Endothelial cell of umbilical vein (primary cell): ENCODE measurements around the gene GPR26. TPM values are rescaled to one million over a fixed set of nuclear protein-coding genes. Genes with fewer than 3 reads are reported as not detected.

ENCODE experiments used
- BruUV-seq: library from RNA; stranded (reverse); fragments of 400-500 nt; replicated peaks from 2 replicates; lab custom pipeline; 2021; lab: Mats Ljungman, UMichigan
- CTCF ChIA-PET: fragments of 300-600, 350-600 bp; sonication (Branson Sonifier 250); formaldehyde crosslinking; loops from one replicate; lab custom pipeline; 2021; ENCODE audit warnings: antibody characterized with exemption, inconsistent platforms; lab: Charles Lee
- POLR2A ChIA-PET: fragments of 300-600, 350-600 bp; sonication (Branson Sonifier 250); formaldehyde crosslinking; loops from one replicate; lab custom pipeline; 2021; ENCODE audit warnings: antibody characterized with exemption, inconsistent platforms; lab: Charles Lee
- DNase-seq: peaks from one replicate; pipeline ENCODE4 v3.0.0-alpha.2; 2011; ENCODE audit warnings: low read depth, low spot score
- FAIRE-seq: peaks from 2 replicates; lab custom pipeline; 2011; peaks lifted over from hg19 to GRCh38; lab: Jason Lieb, UNC
- H2AFZ ChIP-seq: 2 replicates; pipeline ENCODE4 v1.6.0; 2012; ENCODE audit warnings: low read depth, low read length, control low read depth, inconsistent platforms
- H3K27ac ChIP-seq: 2 replicates; pipeline ENCODE4 v1.5.1; 2011; ENCODE audit warnings: low read depth, mild to moderate bottlenecking, control low read depth, low read length, moderate library complexity; ENCODE audit not compliant: insufficient read depth
- H3K27me3 ChIP-seq, 2 experiments: 2 replicates each; pipeline versions ENCODE4 v1.6.0 to v1.6.1; 2011; ENCODE audit warnings: low read length in 2 of 2, mixed read lengths in 1 of 2; ENCODE audit not compliant: control insufficient read depth in 2 of 2, insufficient read depth in 2 of 2
- H3K36me3 ChIP-seq, 2 experiments: 2 replicates in 1 of 2; 3 replicates in 1 of 2; pipeline ENCODE4 v1.5.1; 2011; ENCODE audit warnings: low read length in 2 of 2, mild to moderate bottlenecking in 1 of 2, moderate library complexity in 1 of 2; ENCODE audit not compliant: control insufficient read depth in 2 of 2, insufficient read depth in 2 of 2; ENCODE audit errors: extremely low read depth in 1 of 2
- H3K4me1 ChIP-seq: 3 replicates; pipeline ENCODE4 v1.5.1; 2011; ENCODE audit warnings: mild to moderate bottlenecking, low read length; ENCODE audit not compliant: control insufficient read depth, insufficient read depth; ENCODE audit errors: extremely low read depth
- H3K4me2 ChIP-seq: 2 replicates; pipeline ENCODE4 v1.6.1; 2011; ENCODE audit warnings: low read length, control low read depth, mixed read lengths; ENCODE audit not compliant: insufficient read depth
- H3K4me3 ChIP-seq, 3 experiments: fragments of 200-600 bp in 1 of 3; sonication (generic), shearing (Covaris generic) in 1 of 3; replicated peaks in 1 of 3; 2 replicates each; pipeline ENCODE4 v1.5.1; 2011 to 2016; ENCODE audit warnings: control low read depth in 3 of 3, low read length in 3 of 3, mild to moderate bottlenecking in 2 of 3, inconsistent platforms in 1 of 3, low read depth in 1 of 3, moderate library complexity in 1 of 3; ENCODE audit not compliant: insufficient read depth in 1 of 3
- H3K79me2 ChIP-seq: 2 replicates; pipeline ENCODE4 v1.6.0; 2012; ENCODE audit warnings: low read length, inconsistent platforms; ENCODE audit not compliant: control insufficient read depth, insufficient read depth
- H3K9ac ChIP-seq: replicated peaks from 2 replicates; pipeline ENCODE3; 2011; ENCODE audit warnings: low read length, control low read depth; ENCODE audit not compliant: insufficient read depth; ENCODE audit errors: extremely low read depth
- H3K9me1 ChIP-seq: replicated peaks from 3 replicates; pipeline ENCODE4 v1.6.0; 2011; ENCODE audit warnings: mild to moderate bottlenecking, low read length; ENCODE audit not compliant: control insufficient read depth, insufficient read depth; ENCODE audit errors: extremely low read depth
- H3K9me3 ChIP-seq: replicated peaks from 2 replicates; pipeline ENCODE4 v1.5.1; 2012; ENCODE audit warnings: low read length, inconsistent platforms; ENCODE audit not compliant: control insufficient read depth, insufficient read depth
- H4K20me1 ChIP-seq: replicated peaks from 2 replicates; pipeline ENCODE3; 2011; ENCODE audit warnings: mild to moderate bottlenecking, low read length; ENCODE audit not compliant: control insufficient read depth, insufficient read depth; ENCODE audit errors: extremely low read depth
- CTCF ChIP-seq, 2 donors: IDR thresholded peaks; 1 replicate in 1 of 2; 2 replicates in 1 of 2; pipeline ENCODE4 v1.5.1; 2011; ENCODE audit warnings: low read length in 2 of 2, mild to moderate bottlenecking in 2 of 2, moderate library complexity in 2 of 2, control low read depth in 1 of 2, inconsistent platforms in 1 of 2, low read depth in 1 of 2; ENCODE audit not compliant: insufficient read depth in 1 of 2; ENCODE audit errors: extremely low read depth in 1 of 2
- EZH2 ChIP-seq: IDR thresholded peaks from 2 replicates; pipeline ENCODE4 v1.6.1; 2012; ENCODE audit warnings: borderline replicate concordance, low read depth, mild to moderate bottlenecking, moderate library complexity, low read length, inconsistent platforms; ENCODE audit not compliant: severe bottlenecking
- FOS ChIP-seq: IDR thresholded peaks from 2 replicates; pipeline ENCODE4 v1.6.1; 2011; ENCODE audit warnings: mild to moderate bottlenecking, low read length, moderate library complexity, borderline replicate concordance; ENCODE audit not compliant: insufficient read depth
- GATA2 ChIP-seq: IDR thresholded peaks from 2 replicates; pipeline ENCODE4 v1.7.0; 2011; ENCODE audit warnings: low read depth, mild to moderate bottlenecking, moderate library complexity, mixed read lengths, low read length; ENCODE audit not compliant: insufficient read length, insufficient read depth
- JUN ChIP-seq: IDR thresholded peaks from 2 replicates; pipeline ENCODE4 v1.6.1; 2011; ENCODE audit warnings: borderline replicate concordance, low read depth; ENCODE audit not compliant: insufficient read length, insufficient read depth
- MAX ChIP-seq: IDR thresholded peaks from 2 replicates; pipeline ENCODE4 v1.6.1; 2011; ENCODE audit not compliant: insufficient read depth, insufficient read length
- MYC ChIP-seq: IDR thresholded peaks from one replicate; pipeline ENCODE4 v1.6.1; 2011; ENCODE audit warnings: mild to moderate bottlenecking, low read depth, low read length
- POLR2A ChIP-seq: IDR thresholded peaks from 2 replicates; pipeline ENCODE4 v1.6.1; 2012; ENCODE audit warnings: low read depth, mild to moderate bottlenecking, control low read depth, low read length
- POLR2AphosphoS5 ChIP-seq: IDR thresholded peaks from 2 replicates; pipeline ENCODE4 v1.6.1; 2012; ENCODE audit warnings: low read depth, mild to moderate bottlenecking, control low read depth, low read length, moderate library complexity; ENCODE audit not compliant: insufficient read depth
- dilution Hi-C: fragments of 300-500 bp; cut with MboI; formaldehyde crosslinking; loops from one replicate; pipeline ENCODE4 v1.15.0; 2019; ENCODE audit warnings: low sequenced_read_pairs; ENCODE audit not compliant: extremely low pct_ligation_motif_present
- intact Hi-C: fragments of 100-400 bp; cut with micrococcal nuclease; formaldehyde crosslinking; loops from one replicate; pipeline ENCODE4 v1.10.0; 2022
- polyA plus RNA-seq, 4 experiments: library from polyadenylated mRNA; depleted of rRNA in 3 of 4; stranded (reverse) in 3 of 4; unstranded in 1 of 4; fragments of >200 nt; gene quantifications; 2 replicates each; pipeline versions ENCODE4 v1.2.1 to v1.2.3, GENCODE V29; 2011 to 2012; ENCODE audit warnings: missing spikeins in 1 of 4
- total RNA-seq: library from RNA; stranded (reverse); gene quantifications from 2 replicates; pipeline ENCODE4 v1.2.3, GENCODE V29; 2021

The GPR26 gene
- total and polyA plus RNA-seq, 2 donors (not counting 3 experiments of a cell fraction or from before 2014, with no cell fraction given) = not detected

- dilution Hi-C loops = no loop called here
- ChIA-PET POLR2A (no interaction called here), CTCF (no interaction called here)
- Histone ChIP-seq H3K4me1 (no peaks in the 10 kb centered on the region), H4K20me1 (no peaks in the 10 kb centered on the region), H3K9me3 (no peaks in the 10 kb centered on the region), H3K79me2 (no peaks in the 10 kb centered on the region), H3K9ac (no peak overlapping the region), H3K27ac (no peak overlapping the region), H2AFZ (no peak overlapping the region), H3K9me1 (no peaks in the 10 kb centered on the region), H3K4me3 (no peak overlapping the region), H3K27me3 (no peaks in the 10 kb centered on the region), H3K36me3 (no peaks in the 10 kb centered on the region), H3K4me2 (no peak overlapping the region)
- FAIRE-seq (no peak), DNase-seq (no peak)
- TF ChIP-seq MYC (no peak), CTCF (IDR thresholded peaks at IDR 0.05; ENCODE audit: extremely low read depth in 1 of 2, insufficient read depth in 1 of 2, low read depth in 1 of 2, low read length in 2 of 2) (no peak), JUN (no peak), POLR2A (no peak)
- intact Hi-C loops = no loop called here
- BruUV-seq = no TSS peak
Observed at GRCh38 chr10:123683865-123684264, 17.7 kb downstream of the GPR26 start.

- POLR2A ChIA-PET = no interaction called here
- BruUV-seq = no TSS peak
Observed at GRCh38 chr10:123685260-123685659, 19.1 kb downstream of the GPR26 start.

More at GRCh38 chr10:123685260-123685659, 19.1 kb downstream of the GPR26 start:
- Histone ChIP-seq H3K36me3 (no peaks in the 10 kb centered on the region), H4K20me1 (no peaks in the 10 kb centered on the region), H3K4me3 (no peak overlapping the region), H3K9ac (no peak overlapping the region), H3K4me1 (no peaks in the 10 kb centered on the region), H3K27me3 (no peaks in the 10 kb centered on the region), H3K79me2 (no peaks in the 10 kb centered on the region), H3K9me1 (no peaks in the 10 kb centered on the region), H3K27ac (no peak overlapping the region), H3K4me2 (no peak overlapping the region), H3K9me3 (no peaks in the 10 kb centered on the region), H2AFZ (no peak overlapping the region)
- FAIRE-seq = no peak
- dilution Hi-C loops = no loop called here
- intact Hi-C loops = loop anchor here (5.0 kb wide), 1 partner anchor 282 kb away; no protein-coding TSS in a partner anchor
- CTCF ChIA-PET = no interaction called here
- DNase-seq = no peak
- TF ChIP-seq MAX (no peak), CTCF (IDR thresholded peaks at IDR 0.05; ENCODE audit: extremely low read depth in 1 of 2, insufficient read depth in 1 of 2, low read depth in 1 of 2, low read length in 2 of 2) (no peak), MYC (no peak), POLR2A (no peak), FOS (no peak), EZH2 (no peak), GATA2 (no peak), POLR2AphosphoS5 (no peak)
